ENCODE measurements around the gene TMEM165.

- TF ChIP-seq CTCF (IDR thresholded peaks at IDR 0.05; ENCODE audit: poor library complexity, severe bottlenecking): no peak
- no peak for TF ChIP-seq TAF1 (IDR thresholded peaks at IDR 0.05; ENCODE audit: low read depth)
These were observed 30.9 kb upstream of the TMEM165 start for GRCh38 chr4:55364691-55365344.
